ENCODE measurements around the gene RBFOX2.

DNA sequence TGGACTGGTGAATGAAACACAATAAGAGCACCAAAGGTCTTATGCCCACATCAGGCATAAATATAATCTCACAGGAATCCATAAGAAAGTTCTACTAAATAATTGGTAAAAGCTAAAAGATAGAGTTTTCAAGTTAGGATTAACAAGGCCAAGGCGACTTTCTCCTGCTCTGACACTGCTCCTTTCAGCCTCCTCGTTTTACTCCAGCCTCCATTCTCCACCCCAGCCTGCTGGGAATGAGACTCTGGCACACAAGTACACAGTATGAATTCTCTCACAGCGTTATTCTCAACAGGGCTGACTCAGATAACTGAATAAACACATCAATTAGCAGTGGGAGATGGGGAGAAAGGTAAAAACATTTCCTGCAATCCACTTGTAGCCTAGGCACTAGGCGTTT is 216.0 kb downstream of the RBFOX2 start:
- TF ChIP-seq TCF12 (IDR thresholded peaks at IDR 0.05; ENCODE audit: low read depth), result no peak
- no peak for TF ChIP-seq EP300 (IDR thresholded peaks at IDR 0.05; ENCODE audit: borderline replicate concordance)
- TF ChIP-seq TAF1 (IDR thresholded peaks at IDR 0.05; ENCODE audit: low read depth), result no peak
- TF ChIP-seq, protein P1, sequence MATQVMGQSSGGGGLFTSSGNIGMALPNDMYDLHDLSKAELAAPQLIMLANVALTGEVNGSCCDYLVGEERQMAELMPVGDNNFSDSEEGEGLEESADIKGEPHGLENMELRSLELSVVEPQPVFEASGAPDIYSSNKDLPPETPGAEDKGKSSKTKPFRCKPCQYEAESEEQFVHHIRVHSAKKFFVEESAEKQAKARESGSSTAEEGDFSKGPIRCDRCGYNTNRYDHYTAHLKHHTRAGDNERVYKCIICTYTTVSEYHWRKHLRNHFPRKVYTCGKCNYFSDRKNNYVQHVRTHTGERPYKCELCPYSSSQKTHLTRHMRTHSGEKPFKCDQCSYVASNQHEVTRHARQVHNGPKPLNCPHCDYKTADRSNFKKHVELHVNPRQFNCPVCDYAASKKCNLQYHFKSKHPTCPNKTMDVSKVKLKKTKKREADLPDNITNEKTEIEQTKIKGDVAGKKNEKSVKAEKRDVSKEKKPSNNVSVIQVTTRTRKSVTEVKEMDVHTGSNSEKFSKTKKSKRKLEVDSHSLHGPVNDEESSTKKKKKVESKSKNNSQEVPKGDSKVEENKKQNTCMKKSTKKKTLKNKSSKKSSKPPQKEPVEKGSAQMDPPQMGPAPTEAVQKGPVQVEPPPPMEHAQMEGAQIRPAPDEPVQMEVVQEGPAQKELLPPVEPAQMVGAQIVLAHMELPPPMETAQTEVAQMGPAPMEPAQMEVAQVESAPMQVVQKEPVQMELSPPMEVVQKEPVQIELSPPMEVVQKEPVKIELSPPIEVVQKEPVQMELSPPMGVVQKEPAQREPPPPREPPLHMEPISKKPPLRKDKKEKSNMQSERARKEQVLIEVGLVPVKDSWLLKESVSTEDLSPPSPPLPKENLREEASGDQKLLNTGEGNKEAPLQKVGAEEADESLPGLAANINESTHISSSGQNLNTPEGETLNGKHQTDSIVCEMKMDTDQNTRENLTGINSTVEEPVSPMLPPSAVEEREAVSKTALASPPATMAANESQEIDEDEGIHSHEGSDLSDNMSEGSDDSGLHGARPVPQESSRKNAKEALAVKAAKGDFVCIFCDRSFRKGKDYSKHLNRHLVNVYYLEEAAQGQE (IDR thresholded peaks at IDR 0.05; ENCODE audit: low read depth), result no peak
- TF ChIP-seq, protein P2, sequence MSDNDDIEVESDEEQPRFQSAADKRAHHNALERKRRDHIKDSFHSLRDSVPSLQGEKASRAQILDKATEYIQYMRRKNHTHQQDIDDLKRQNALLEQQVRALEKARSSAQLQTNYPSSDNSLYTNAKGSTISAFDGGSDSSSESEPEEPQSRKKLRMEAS (IDR thresholded peaks at IDR 0.05), result no peak
- TF ChIP-seq RAD21 (IDR thresholded peaks at IDR 0.05; ENCODE audit: low read depth), result no peak
- TF ChIP-seq CEBPB (IDR thresholded peaks at IDR 0.05), result no peak

Measured in Ishikawa (cell line).